ENCODE results near the gene CCT5.
A peak's percentile ranks its signal among the peaks of the same experiment; 100 is the strongest.

CCT5 gene

DNA sequence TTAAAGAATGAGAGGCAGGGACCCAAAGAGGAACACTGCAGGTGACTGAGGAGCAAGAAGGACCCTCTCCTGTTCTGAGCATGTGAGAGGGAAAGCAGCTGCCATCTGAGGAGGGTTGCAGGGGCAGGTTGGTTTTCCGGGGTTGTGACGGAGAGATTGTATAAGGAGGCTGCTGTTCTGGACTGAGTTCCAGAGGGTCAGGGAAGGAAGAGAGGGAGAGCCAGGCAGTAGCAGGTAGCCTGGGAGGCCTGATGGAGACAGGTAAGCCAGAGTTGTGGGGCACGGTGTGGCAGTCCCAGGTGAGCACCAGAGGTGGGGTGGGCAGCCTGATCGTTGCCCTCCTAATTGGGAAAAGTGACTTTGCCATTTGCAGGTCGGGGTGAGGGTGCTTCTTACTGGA, 9.8 kb downstream of the CCT5 start:
- ChIA-PET POLR2A (interaction anchor here (3.0 kb wide), 1 partner anchor 9 kb away, joined by 14 read pairs; the partner anchor contains the start of genes ATPSCKMT and CCT5), CTCF (interaction anchor here (2.6 kb wide), 1 partner anchor 24 kb away, joined by 7 read pairs; no protein-coding TSS in a partner anchor)
- Histone ChIP-seq H3K4me1 (ENCODE audit: control insufficient read depth, insufficient read depth, low read length) (peaks cover 3% of the 10 kb centered on the region; the same call in 1 of the 2 replicates), H3K9me3 (ENCODE audit: control insufficient read depth, insufficient read depth, low read depth, low read length) (no peaks in the 10 kb centered on the region), H3K4me3 (ENCODE audit: low read depth, low read length) (no peak overlapping the region), H3K36me3 (ENCODE audit: control insufficient read depth in 2 of 2, insufficient read depth in 1 of 2, low read length in 2 of 2) (peaks cover 94 to 100% of the 10 kb centered on the region in 2 experiments), H3K27ac (ENCODE audit: extremely low read depth, low read depth, low read length) (no peak overlapping the region)
- TF ChIP-seq OSR2 (tag by site-specific recombination; IDR thresholded peaks at IDR 0.05) (no peak), ZNF132 (tag by site-specific recombination; IDR thresholded peaks at IDR 0.05; ENCODE audit: borderline replicate concordance) (no peak), ZNF600 (tag by site-specific recombination; IDR thresholded peaks at IDR 0.05) (0 out of 2 replicates have a peak, but pooled peaks have one; percentile 25), ZNF354C (tag by site-specific recombination; IDR thresholded peaks at IDR 0.05; ENCODE audit: borderline replicate concordance, low read depth) (no peak)

DNA sequence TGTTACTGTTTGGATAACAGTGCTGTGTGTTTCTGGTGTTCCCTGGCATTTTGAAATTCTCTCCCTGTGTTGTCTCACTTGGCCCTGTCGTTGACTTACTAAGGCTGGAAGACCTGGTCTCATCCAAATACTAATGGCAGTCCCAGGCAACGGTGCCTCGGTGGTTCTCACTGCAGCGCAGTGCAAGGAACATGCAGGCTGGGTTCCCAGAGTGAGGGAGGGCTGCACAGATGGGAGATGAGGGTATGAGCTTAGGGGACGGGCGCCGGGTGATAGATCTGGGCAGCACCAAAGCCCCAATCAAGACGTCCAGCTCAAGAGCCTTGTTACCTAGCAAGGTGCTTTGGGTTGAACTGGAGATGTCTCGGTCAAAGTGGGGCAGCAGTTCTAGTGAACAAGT, 11.0 kb downstream of the CCT5 start:
- TF ChIP-seq ZFHX2 (tag by site-specific recombination; conservative IDR thresholded peaks at IDR 0.05) (no peak), ZNF23 (tag by site-specific recombination; IDR thresholded peaks at IDR 0.05; ENCODE audit: borderline replicate concordance) (no peak), ZNF549 (tag by site-specific recombination; IDR thresholded peaks at IDR 0.05) (no peak), ZNF184 (tag by site-specific recombination; IDR thresholded peaks at IDR 0.05) (no peak), ZNF416 (tag by site-specific recombination; IDR thresholded peaks at IDR 0.05) (no peak), ZNF133 (tag by site-specific recombination; IDR thresholded peaks at IDR 0.05) (no peak), ZNF132 (tag by site-specific recombination; IDR thresholded peaks at IDR 0.05; ENCODE audit: borderline replicate concordance) (no peak), ZNF548 (tag by site-specific recombination; IDR thresholded peaks at IDR 0.05) (no peak), ZNF561 (tag by site-specific recombination; IDR thresholded peaks at IDR 0.05; ENCODE audit: borderline replicate concordance) (no peak), KLF10 (tag by site-specific recombination; IDR thresholded peaks at IDR 0.05) (no peak), PRDM1 (tag by site-specific recombination; IDR thresholded peaks at IDR 0.05) (no peak), ZNF239 (tag by site-specific recombination; IDR thresholded peaks at IDR 0.05) (no peak), ZNF677 (tag by site-specific recombination; IDR thresholded peaks at IDR 0.05) (no peak), ZNF791 (tag by site-specific recombination; IDR thresholded peaks at IDR 0.05) (no peak), ZNF544 (tag by site-specific recombination; IDR thresholded peaks at IDR 0.05) (no peak), EGR2 (tag by site-specific recombination; IDR thresholded peaks at IDR 0.05; ENCODE audit: low read depth) (no peak)
- TF ChIP-seq, protein P1, sequence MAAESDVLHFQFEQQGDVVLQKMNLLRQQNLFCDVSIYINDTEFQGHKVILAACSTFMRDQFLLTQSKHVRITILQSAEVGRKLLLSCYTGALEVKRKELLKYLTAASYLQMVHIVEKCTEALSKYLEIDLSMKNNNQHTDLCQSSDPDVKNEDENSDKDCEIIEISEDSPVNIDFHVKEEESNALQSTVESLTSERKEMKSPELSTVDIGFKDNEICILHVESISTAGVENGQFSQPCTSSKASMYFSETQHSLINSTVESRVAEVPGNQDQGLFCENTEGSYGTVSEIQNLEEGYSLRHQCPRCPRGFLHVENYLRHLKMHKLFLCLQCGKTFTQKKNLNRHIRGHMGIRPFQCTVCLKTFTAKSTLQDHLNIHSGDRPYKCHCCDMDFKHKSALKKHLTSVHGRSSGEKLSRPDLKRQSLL (tag by site-specific recombination; IDR thresholded peaks at IDR 0.05), result no peak
- TF ChIP-seq, protein P2, sequence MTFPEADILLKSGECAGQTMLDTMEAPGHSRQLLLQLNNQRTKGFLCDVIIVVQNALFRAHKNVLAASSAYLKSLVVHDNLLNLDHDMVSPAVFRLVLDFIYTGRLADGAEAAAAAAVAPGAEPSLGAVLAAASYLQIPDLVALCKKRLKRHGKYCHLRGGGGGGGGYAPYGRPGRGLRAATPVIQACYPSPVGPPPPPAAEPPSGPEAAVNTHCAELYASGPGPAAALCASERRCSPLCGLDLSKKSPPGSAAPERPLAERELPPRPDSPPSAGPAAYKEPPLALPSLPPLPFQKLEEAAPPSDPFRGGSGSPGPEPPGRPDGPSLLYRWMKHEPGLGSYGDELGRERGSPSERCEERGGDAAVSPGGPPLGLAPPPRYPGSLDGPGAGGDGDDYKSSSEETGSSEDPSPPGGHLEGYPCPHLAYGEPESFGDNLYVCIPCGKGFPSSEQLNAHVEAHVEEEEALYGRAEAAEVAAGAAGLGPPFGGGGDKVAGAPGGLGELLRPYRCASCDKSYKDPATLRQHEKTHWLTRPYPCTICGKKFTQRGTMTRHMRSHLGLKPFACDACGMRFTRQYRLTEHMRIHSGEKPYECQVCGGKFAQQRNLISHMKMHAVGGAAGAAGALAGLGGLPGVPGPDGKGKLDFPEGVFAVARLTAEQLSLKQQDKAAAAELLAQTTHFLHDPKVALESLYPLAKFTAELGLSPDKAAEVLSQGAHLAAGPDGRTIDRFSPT (tag by site-specific recombination; IDR thresholded peaks at IDR 0.05), result no peak
- POLR2A ChIA-PET, result interaction anchor here (3.0 kb wide), 1 partner anchor 11 kb away, joined by 14 read pairs; the partner anchor contains the start of genes ATPSCKMT and CCT5
- CTCF ChIA-PET, result no interaction called here

More for the DNA sequence above, 11.0 kb downstream of the CCT5 start:
- Histone ChIP-seq H3K9me3 (ENCODE audit: control insufficient read depth, insufficient read depth, low read depth, low read length) (no peaks in the 10 kb centered on the region), H3K36me3 (ENCODE audit: control insufficient read depth in 2 of 2, insufficient read depth in 1 of 2, low read length in 2 of 2) (peaks cover 87 to 100% of the 10 kb centered on the region in 2 experiments), H3K27ac (ENCODE audit: extremely low read depth, low read depth, low read length) (no peak overlapping the region), H3K4me3 (ENCODE audit: low read depth, low read length) (no peak overlapping the region), H3K4me1 (ENCODE audit: control insufficient read depth, insufficient read depth, low read length) (peaks cover 3% of the 10 kb centered on the region; the same call in 1 of the 2 replicates)
